ENCODE results near the gene LIPM. TPM values are rescaled to one million over a fixed set of nuclear protein-coding genes. Genes with fewer than 3 reads are reported as not detected.

The LIPM gene
- total RNA-seq, 1 donor from 2014 or later: not detected

DNA sequence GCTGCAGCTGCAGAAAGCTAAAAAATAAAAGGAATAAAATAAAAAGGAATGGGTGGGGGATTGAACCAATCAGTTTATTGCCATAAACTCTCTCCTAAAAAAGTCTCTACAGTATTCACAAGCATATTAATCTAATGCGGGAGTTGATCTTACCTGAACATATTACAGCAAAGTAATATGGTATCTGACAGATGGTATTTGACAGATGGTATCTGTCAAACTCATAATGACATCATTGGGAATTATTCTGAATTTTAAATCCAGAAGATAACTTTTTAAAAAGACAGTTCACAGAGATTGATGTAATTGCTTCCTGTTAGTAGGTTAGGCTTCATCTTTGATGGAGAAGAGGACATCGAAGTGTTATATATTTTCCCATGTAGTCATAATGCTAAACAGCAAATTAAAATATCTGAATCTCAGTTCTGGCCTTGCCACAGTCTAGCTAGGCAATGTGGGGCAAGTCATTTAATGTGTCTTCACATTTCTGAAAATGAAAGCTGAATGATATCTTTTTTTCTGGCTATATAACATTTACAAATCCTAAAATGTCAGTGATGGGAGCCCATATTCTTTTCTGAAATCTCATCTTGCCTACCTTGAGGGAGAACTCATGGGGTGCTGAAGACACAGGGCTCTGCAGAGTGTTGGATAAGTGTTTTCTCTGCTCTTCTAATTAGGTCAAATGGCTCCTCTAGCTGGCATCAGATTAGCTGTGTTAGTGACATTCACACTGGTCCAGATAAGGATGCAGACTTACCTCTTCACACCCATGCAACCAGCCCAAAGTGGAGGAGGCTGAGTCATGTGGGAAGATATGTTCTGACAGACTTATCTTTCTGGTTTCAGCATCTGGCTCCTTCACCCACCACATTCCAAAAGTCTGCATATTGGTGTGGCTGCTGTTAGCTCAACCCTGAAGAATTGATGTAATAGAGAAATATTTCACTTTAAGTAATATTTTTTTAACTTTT is 2.1 kb upstream of the LIPM start:
- intact Hi-C loops (cut with micrococcal nuclease): no loop called here

DNA sequence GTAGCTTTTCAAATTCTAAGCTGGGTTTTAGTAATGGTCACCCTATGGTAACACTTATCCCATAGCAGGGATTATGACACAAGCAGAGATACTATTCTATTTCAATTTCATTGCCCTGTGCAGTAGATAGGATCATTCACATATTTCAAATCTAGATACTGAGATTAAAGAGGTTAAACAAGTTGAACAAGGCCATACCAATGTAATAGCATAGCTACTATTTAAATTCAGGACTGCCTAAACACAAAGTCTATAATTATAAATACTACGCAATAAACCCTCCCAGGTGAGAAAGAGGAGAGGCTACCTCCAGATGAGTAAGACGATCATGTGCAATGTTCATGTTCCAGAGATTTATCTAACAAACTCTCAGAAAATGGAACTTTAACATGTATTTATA is 1.1 kb downstream of the LIPM start:
- intact Hi-C loops (cut with micrococcal nuclease): no loop called here

DNA sequence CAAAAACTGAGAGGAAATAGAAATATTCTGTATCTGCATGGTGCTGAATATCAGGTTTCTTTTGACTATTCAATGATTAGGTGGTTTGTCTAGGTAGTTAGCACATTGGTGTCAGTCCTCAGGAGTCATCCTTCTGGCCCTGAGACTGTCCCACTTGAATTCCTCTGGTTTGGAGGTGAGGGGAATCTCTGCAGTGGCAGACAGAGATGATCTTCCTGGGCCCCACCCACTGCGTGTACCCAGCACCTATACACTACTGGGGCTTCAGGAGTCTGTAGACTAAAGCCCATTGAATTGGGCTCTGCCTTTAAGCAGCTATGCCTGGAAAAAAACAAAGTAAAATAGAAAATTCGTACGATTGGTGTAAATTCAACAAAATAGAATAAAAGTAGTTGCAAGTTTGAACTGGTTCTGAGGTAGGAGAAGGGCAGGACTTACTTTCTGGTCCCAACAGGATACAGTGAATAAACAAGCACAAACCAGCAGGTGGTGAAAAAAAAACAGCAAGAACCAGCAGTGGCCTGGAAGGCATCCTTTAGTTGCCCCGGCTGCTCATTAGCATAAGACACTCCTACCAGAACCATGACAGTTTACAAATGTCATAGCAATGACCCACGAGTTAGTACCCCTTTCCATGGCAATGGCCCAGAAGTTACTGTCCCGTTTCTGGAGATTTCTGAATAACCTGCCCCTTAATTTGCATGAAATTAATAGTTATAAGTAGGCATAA is 1.7 kb downstream of the LIPM start:
- intact Hi-C loops (cut with micrococcal nuclease): no loop called here

DNA sequence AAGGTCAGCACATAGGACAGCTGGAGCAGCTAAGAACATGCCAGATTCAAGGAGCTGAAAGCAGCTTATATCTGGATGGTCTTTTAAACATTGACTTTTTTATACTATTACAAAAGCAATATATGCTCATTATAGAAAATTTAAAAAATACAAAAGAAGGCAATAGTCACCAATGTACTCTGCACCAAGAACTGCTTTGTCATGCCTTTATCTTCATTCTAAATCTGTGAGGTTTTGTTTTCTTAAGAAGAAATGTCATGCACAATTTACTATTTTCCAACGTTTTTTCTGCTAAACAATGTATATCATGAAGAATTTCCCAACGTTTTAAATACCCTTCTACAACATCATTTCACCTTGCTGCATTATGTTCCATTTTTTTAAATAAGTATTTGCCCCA is 2.8 kb downstream of the LIPM start:
- intact Hi-C loops (cut with micrococcal nuclease): no loop called here

DNA sequence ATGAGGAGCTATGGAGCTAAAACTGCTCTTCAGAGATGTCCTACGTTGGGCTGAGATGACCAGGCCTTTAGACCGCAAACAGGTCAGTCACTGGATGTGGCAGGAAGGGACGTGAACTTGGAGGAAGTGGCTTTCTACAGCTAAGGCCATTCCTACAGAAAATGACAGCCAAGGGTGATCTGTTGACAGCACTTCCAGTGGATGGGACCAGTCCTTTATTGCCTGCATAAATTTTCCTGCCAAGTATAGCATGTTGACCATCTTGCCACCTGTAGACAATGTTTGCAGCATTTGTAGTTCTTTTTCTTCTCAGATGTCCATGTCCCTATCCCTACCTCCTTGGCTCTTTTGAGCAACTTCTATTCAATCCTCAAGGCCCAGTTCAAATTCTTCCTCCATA is 3.4 kb downstream of the LIPM start:
- intact Hi-C loops (cut with micrococcal nuclease): no loop called here

GRCh38 chr10:88809621-88810020 is 7.1 kb downstream of the LIPM start:
- intact Hi-C loops (cut with micrococcal nuclease): loop anchor here (2.0 to 10.0 kb wide), 2 partner anchors 121 to 245 kb away; no protein-coding TSS in a partner anchor

DNA sequence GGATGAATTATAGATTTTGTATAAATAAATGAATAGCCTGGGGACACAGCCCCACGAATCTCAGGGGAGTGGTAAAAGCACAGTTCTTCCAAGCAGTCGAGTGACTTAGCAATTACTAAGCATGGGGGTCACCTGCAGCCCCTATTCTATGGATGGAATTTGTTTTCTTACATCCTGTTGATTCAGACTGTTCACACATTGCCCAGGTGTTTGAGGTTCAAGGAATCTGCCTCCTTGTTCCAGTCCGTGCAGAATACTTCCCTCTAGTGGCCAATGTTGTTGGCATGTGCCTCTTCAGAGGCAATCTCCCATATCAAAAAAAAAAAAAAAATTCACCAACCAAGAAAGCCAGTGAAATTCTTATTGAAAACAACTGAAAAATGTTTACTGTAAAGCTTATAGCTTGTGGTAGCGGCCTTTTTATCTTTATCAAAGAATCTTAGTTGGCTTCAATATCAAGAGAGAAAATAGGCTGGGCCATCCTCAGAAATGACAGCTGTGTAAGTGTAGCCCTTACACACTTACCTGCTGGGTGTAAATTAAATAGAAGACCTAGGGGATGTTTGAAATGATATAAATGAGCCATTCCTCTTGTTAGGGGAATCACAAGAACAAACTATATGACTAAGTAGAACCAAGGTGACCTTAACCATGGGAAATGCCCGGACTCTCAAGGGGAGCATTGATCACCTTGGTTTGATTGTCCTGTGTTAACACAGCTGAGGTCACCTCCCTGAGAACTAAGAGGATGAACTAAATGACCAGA is 7.8 kb downstream of the LIPM start:
- intact Hi-C loops (cut with micrococcal nuclease): loop anchor here (2.0 to 10.0 kb wide), 2 partner anchors 122 to 246 kb away; no protein-coding TSS in a partner anchor

DNA sequence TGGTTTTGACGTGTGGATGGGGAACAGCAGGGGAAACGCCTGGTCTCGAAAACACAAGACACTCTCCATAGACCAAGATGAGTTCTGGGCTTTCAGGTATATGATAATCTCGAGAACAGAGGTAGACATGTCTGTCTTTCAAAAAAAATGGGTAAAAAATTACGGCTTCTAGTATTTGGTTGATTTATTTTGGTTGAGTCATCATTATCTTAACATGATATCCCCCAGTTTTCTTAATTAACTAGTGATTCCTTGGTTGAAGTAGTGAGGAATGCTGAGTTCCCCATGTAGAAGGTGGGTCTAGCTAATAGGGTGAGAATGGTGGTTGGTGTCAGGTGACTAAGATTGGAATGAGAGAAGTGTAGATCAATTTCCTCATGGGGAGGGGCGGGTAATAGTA is 10.7 kb downstream of the LIPM start:
- intact Hi-C loops (cut with micrococcal nuclease): loop anchor here (10.0 kb wide), 1 partner anchor 248 kb away; no protein-coding TSS in a partner anchor

DNA sequence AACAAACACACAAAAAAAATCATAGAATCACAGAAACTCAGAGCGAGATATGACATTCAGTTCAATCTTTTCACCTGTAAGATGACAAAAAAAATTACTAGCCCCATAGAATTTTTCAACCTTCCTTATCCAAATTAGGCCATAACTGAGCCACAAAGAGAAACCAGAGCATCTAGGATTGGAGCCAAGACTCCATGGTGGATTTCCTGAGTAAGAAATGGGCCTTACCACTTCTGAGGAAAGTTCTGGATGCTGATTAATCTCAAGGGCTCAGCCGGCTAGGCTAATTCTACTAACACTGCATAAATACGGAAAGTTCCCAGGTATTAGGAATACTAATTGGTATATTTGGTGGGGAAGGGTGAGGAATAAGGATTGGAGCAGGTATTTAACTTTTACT is 16.8 kb downstream of the LIPM start:
- intact Hi-C loops (cut with micrococcal nuclease): loop anchor here (10.0 kb wide), 1 partner anchor 254 kb away; no protein-coding TSS in a partner anchor

GRCh38 chr10:88820748-88821401 is 18.3 kb downstream of the LIPM start:
- intact Hi-C loops (cut with micrococcal nuclease): no loop called here

- intact Hi-C loops (cut with micrococcal nuclease): loop anchor here (5.0 kb wide), 1 partner anchor 176 kb away; no protein-coding TSS in a partner anchor
These were observed 23.9 kb downstream of the LIPM start for GRCh38 chr10:88826388-88826787.

- intact Hi-C loops (cut with micrococcal nuclease): loop anchor here (5.0 kb wide), 1 partner anchor 175 kb away; no protein-coding TSS in a partner anchor
These were observed 25.1 kb downstream of the LIPM start for GRCh38 chr10:88827671-88828070.

DNA sequence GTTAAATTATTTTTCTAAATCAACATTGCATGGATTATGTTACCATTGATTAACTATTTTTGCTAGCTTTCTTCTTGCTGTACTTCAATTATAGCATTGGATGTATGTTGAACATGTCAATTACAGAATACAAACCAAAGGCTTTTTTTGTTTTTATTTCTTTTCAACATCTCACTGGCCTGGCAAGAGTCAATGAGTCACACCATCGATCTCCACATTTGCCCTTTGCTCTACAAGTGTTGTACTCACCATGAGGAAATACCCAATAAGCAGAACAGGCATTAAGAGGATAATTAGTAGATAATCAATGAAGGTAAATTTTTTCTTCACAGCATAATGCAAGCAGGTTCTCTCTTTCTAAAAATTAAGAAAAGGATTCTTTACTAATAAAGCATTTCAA is 25.8 kb downstream of the LIPM start:
- intact Hi-C loops (cut with micrococcal nuclease): loop anchor here (5.0 kb wide), 1 partner anchor 174 kb away; no protein-coding TSS in a partner anchor

- intact Hi-C loops (cut with micrococcal nuclease): loop anchor here (10.0 kb wide), 1 partner anchor 966 kb away; the partner anchor contains the start of genes KLLN and PTEN
These were observed 28.2 kb downstream of the LIPM start for GRCh38 chr10:88830643-88831268.

DNA sequence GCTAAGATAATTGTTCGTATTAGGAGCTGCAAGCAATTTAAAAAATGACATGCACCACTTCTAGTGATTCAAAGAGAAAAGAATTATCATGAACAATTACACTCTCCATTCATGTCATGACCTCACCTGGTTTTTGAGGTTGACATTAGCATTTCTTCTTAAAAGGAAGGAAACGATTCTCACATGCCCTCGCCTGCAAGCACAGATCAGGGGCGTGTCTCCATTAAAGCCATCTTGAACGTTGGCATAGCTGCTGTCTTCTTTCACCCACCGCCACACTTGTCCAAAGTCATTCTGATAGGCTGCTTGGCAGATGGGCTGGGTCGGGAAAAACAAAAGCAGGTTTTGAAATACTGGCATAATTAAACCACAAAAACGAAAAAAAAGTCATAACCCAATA is 29.2 kb downstream of the LIPM start:
- intact Hi-C loops (cut with micrococcal nuclease): loop anchor here (2.0 to 10.0 kb wide), 2 partner anchors 15 to 967 kb away; partner anchors contain the start of genes KLLN and PTEN

DNA sequence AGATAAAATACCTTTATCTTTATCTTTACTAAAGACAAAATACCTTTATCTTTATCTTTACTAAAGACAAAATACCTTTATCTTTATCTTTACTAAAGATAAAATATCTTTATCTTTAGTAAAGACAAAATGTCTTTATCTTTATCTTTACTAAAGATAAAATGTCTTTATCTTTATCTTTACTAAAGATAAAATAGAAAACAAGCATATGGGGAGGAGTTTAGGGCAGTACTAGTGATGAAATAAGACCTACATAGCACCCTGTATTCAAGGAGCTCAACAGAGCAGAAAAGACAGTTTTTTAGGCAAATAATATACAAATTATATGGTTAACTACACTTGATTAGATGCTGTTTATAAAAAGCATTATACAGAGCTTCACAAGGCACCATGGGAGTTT is 29.8 kb downstream of the LIPM start:
- intact Hi-C loops (cut with micrococcal nuclease): loop anchor here (2.0 to 10.0 kb wide), 2 partner anchors 16 to 968 kb away; partner anchors contain the start of genes KLLN and PTEN

GRCh38 chr10:88833156-88833555 is 30.6 kb downstream of the LIPM start:
- intact Hi-C loops (cut with micrococcal nuclease): loop anchor here (2.0 to 10.0 kb wide), 2 partner anchors 16 to 968 kb away; partner anchors contain the start of genes KLLN and PTEN

DNA sequence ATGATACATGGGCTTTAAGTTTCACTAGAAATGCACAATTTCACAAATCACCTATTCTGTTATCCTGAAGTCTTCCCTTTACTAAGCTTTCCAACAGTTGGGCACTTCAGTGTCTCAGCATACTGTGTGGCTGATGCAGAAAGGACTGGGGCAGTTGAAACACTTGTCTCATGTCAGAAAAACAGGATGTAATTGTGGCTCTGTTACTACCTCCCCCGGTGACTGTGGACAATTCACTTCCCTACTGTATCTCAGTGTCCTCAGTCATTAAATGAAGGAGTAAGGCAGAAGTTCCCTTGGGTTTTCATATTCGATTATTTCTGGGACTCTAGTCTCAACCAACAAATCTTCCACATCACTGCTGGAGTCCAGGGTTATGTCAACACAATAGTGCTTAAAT is 31.2 kb downstream of the LIPM start:
- intact Hi-C loops (cut with micrococcal nuclease): loop anchor here (2.0 to 10.0 kb wide), 3 partner anchors 17 to 969 kb away; partner anchors contain the start of genes KLLN and PTEN
